GM21825 (cell line): ENCODE measurements around the gene CAMK2B.

Experiments
- ATAC-seq: cut with Tn5 transposase; IDR thresholded peaks from one replicate; pipeline ENCODE4 v1.9.1; 2021; ENCODE audit warnings: mild to moderate bottlenecking, moderate library complexity; ENCODE audit not compliant: unreplicated experiment

CAMK2B gene

DNA sequence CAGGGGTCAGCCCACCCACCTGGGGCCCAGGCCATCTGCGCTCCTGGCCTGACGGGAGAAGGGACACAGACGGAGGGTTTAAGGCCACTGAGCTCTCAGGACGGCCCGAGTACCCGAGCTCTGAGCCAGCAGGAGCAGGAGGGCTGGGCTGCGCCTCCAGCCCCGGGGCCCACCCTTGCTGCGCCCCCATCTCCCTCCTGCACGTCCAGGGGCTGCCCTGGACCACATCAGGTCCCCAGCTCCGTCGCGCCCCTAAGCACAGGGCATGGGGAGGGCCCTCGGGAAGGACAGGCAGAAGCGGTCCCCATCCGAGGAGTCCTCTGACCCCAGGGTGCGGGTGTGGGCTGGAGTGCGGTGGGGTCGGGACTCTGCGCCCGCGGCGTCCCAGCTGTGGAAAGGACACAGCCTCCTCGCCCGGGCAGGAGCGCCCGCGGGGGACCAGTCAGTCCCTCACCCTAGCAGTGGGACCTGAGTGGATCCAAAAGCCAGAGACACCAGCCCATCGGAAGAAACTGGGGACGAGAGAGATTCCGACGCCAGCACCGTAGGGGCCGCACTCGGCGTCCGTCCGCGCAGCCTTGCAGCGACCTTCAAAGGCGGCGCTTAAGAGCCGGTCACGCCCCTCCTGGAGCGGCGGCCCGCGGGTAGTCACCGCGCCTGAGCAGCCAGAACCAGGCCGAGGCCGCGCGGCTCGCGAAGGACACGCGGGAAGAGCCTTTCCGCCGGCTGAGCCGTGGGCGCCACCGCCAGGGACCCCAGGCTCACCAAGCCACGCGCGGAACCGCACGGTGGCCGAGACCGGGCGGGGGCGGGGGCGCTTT is 15.9 kb downstream of the CAMK2B start:
- no peak for ATAC-seq

DNA sequence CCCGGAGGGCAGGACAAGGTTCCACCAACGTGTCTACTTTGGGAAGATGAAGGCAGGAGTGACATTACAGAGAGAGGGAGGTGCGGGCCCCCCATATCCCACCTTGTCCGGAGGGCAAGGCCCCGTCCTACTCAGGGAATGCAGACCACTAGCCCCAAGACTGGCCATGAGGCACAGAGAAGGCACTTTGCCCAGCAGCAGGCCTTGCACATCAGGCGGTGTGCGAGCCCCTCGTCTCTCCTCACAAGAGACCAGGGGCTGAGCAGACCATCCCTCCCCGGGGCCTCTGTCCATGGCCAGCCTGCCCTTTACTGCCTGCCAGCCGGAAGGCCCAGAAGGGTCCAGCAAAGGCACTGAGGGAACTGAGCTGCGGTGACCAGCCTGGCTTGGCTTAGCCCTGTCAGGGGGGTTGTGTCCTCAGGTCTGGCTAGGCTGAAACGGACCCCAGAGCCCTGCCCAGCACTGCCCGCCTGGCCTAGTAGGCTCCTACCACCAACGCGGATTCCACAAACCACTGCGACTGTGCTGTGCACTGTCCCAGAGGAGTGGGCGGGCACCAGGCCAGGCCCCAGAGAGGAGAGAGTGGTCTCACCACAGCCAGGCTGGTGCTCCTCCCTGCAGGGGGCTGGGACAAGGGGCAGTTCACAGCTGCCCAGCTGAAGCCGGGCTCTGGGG is 16.7 kb downstream of the CAMK2B start:
- ATAC-seq, result no peak

DNA sequence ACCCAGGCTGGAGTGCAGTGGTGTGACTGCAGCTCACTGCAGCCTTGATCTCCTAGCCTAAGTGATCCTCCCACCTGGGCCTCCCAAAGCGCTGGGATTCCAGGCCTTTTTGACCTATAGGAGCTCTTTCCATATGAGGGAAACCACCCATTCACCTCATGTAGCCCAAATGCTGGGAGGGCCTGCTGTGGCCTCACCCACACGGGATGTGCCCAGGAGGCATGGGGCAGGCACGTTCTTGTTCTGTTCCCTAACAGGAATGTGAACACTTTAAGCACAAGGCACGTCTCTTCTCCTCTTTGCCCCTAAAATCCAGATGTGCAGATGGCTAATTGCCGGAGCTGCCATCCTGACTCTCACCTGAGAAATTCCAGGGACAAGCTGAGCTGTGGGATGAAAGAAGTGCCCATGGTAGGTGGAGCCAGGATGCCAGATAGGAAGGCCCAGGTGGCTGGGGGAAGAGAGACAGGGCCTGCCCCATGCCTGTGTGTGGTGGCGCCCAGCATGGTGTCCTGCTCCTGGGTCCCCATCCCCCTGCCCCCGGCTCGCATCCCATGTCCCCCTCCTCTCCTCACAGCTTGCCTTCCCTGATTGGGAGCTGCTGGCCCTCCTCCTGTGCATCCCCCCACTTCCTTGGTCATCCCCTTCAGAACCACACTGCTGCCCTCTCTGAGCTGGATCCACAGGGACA is 17.3 kb downstream of the CAMK2B start:
- ATAC-seq, result no peak

DNA sequence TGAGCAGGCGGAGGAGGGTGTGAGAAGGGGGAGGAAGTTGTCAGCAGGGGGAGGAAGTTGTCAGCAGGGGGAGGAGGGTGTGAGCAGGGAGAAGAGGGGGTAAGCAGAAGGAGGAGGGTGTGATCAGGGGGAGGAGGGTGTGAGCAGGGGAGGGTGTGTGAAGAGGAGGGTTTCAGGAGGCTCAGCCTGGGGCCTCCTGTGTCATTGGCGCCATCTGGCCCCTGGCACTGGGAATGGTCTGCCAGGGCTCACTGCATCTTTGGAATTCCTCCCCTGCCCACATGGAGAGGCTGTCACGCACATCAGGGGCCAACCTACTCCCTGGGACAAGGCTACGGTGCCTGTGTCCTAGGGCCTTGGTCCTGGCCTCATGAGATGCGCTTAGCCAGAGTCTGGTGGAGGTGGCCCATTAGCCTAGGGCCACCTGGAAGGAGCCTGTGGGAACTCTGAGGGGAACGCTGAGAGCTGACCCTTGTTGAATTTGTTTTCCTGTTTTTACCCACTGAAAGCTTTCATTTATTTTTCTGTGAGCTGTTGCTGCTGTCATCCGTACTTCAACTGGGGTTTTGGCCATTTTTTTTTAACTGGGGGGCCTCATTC is 18.0 kb downstream of the CAMK2B start:
- no peak for ATAC-seq

DNA sequence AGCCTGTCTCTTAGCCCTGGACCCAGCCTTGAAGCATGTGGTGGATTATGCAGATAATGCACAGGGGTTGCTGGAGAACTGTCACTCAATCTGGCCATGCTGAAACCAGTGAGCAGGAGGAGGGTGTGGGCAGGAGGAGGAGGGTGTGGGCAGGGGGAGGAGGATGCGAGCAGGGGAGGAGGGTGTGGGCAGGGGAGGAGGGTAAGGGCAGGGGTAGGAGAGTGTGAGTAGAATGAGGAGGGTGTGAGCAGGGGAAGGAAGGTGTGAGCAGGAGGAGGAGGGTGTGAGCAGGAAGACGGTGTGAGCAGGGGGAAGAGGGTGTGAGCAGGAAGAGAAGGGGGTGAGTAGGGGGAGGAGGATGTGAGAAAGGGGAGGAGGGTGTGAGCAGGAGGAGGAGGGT is 18.8 kb downstream of the CAMK2B start:
- no peak for ATAC-seq

DNA sequence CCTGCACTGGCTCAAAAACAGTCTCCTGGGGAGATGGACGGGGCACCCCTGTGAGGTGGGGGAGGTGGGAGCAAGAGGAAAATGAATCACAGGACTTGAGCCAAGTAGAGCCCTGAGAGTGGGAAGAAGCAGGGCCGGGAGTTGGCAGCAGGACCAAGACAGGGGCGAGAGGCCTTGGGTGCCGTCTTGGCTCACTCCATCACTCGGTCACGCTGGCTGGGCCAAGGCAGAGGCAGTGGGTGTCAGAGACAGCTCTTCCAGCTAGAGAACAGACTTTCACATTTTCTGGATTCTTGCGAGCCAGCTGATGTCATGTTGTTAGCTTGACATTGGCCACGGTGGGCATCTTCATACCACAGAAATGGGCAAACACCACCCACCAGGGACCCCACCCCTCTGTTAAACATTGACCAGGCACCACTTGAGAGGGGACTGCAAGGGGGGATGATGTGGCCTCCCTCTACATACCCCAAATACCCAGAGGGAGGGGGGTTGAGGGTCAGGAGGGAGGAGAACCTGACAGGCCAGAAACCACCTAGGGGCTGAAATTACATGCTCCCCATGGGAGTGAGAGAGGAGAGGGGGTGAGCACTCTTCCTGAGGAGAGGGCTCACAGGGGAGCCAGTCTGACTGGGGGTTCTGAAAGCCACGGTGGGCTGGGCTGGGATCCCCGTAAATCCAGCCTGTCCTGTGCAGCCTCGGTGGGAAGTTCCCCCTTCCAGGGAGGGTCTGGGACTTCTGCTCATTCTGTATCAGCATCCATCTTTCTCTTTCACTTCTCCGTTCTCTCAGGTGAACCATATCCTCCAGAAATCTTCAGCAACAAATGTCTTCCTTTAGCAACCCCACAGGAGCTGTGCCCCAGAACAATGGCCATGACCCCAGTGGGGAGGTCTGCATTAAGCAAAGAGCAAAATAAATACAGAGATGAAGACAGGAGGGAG is 19.6 kb downstream of the CAMK2B start:
- no peak for ATAC-seq

DNA sequence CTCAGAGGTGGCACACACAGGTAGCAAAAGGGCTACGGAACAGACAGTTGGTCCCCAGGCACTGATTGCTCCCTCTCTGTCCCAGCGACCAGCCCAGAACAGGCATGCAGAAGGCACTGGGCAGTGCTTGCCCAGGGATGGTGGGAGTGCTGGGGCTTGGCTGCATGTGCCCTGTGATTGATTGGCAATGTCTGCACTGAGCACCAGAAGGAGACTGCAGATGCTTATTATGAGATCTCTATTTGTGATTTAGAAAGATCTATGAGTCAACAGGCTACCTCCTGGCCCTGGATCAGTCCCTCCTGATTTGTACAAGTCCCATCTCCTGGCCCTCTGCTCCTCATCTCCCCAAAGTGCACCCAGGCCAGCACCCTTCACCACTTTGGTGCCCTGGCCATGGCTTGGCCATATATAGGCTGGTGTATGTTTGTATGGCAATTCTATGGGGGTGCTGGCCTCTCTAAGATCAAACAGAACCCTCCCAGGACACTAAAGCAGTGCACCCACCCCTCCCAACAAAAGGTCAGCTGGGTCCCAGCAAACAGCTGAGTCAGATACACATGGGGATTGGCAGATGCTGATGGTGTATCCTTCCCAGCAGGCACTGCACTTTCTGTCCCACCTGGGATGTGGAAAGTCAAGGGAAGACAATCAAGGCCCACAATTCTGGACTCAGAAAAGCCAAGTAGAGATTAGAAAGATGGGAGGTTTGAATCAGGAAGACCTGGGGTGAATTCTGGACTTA is 30.9 kb downstream of the CAMK2B start:
- no peak for ATAC-seq

DNA sequence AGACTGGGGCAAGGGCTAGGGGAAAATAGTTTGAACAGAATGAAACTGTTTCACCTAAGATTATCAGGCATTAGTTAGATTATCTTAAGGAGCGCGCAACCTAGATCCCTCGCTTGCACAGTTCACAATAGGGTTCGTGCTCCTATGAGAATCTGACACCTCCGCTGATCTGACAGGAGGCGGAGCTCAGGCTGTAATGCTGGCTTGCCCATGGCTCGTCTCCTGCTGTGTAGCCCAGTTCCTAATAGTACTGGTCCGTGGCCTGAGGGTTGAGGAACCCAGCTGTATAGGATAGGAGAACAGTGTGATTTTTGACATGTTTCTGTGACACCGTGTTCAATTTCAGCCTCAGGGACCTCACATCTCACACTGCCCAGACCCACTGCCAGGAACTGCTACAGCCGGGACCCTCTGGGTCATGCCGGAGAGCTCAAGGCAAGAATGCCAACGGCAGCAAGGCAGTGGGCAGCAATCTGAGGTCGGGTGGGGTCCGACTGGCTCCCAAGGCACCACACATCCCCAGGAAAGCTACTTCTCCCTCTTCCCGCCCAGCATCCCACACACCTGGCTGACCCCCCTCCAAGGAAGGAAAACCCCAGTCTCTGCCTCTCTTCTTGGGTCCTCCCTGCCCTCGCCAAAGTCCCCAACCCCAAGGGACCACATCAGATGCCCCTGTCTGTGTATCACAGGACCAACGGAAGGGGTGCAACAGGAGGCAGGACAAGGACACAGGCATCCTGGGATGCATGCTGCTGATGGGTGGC is 31.7 kb downstream of the CAMK2B start:
- no peak for ATAC-seq

DNA sequence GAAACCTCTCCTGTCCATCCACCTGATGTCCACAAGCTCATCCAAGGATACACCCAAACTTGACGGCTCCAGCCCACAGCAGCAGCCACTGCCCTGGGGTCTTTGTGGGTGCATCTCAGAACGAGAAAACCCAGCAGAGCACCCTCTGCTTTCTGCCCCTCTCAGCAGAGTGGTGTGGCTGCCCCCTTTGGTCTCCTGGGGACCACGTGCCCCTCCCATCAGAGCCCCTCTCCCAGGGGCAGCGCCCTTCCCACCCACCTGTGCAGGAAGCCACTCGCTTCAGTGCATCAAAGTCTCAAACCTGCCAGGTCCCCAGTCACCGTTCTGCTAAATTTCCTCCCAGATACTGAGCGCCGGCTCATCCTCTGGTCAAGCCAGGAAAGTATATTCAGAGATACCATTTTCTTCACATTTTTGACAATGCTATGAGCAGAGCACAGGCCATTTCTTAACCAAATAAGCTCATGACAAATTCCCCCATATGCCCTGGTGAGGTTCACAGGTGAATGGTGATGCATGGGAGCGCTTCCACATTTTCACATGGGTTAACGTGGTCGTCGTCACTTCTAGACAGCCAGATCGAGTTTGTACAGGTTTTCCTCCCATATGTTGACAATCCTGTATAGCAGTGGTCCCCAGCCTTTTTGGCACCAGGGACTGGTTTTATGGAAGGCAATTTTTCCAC is 32.4 kb downstream of the CAMK2B start:
- ATAC-seq, result no peak

DNA sequence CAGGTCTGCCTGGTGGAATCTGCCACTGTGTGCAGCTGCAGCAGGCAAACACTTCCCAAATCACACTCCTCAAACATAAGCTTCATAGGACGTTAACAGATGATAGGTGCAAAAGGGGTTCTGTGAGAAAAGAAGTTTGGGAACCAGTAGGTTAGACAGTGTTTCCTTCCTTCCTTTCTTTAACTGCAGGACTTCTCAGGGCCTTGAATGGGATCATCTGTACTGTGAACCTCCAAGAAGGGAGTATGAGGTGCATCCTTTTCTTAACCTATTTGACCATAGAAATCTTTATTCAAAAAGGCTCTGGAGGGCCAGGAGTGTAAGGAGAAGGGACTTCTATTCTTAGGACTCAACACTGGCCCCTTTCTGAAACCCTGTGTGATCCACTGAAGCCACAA is 33.0 kb downstream of the CAMK2B start:
- no peak for ATAC-seq

DNA sequence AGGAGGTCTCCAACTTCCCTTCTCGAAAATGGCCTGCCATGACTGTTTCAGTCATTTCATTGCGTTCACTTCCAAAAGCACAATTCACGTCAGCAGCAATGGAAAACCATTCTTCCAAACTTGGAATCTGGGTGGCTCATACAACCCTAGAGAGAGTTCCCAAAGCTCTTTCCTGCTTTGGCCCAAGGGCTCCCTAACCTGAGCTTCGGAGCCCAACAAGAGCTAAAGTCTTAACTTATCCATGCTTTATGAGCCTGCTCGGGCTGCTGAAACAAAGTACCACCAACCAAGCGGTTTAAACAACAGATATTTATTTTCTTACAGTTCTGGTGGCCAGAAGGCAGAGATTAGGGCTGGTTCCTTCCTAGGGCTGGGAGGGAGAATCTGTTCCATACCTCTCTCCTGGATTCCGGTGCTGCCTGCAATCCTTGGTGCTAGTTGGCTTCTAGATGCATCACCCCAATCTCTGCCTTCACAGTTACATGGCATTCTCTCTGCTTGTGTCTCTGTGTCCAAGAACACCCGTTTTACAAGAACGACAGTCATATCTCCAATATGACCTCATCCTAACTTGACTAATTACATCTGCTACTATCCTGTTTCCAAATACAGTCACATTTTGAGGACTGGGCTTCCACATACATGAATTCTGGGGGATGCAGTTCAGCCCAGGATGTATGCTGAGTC is 33.5 kb downstream of the CAMK2B start:
- ATAC-seq, result no peak

DNA sequence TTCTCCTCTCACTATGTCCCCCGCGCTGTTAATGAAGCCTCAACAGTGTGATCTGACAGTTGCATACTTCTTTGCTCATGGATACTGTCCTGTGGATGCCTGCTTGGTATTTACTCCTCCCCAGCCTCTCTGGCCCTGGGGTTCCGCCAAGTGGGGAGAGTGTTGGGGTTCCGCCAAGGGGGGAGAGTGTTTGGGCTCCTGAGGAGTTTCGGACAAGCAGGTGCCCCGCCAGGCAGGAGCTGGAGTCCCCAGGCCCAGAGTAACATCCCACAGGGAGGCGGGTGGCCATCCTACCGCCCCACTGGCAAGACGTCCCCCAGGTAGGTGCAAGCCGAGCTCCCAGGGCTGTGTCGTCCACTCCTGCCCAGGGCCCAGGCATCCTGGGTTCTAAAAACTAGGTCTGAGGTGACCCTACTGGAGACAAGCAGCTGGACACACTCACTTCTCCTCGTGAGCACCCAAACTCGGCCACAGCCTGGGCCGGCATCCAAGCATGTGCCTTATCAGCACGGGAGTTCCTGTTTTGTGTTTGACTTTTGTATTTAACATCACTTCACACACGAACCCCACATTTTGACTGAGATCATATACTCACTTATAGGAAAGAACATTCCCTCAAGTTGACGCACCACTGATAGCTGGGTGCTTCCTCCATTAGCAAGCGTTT is 34.2 kb downstream of the CAMK2B start:
- ATAC-seq, result no peak

DNA sequence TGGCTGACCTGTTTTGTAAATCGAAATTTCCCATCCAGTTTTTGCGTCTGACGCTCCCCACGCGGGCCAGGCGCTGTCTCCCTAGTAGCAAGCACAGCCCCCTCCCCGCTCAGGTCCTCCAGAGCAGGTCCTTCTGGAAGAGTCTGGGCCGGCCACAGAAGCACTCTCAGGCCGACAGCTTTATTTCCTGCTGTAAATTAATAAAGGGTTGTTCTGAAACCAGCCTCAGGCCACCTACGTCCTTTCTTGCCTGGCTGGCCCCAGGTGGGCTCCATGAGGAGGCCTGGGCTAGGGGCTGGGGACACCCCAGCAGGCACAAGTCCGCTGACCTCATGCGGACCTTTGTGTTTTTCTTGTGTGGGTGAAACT is 35.2 kb downstream of the CAMK2B start:
- no peak for ATAC-seq

DNA sequence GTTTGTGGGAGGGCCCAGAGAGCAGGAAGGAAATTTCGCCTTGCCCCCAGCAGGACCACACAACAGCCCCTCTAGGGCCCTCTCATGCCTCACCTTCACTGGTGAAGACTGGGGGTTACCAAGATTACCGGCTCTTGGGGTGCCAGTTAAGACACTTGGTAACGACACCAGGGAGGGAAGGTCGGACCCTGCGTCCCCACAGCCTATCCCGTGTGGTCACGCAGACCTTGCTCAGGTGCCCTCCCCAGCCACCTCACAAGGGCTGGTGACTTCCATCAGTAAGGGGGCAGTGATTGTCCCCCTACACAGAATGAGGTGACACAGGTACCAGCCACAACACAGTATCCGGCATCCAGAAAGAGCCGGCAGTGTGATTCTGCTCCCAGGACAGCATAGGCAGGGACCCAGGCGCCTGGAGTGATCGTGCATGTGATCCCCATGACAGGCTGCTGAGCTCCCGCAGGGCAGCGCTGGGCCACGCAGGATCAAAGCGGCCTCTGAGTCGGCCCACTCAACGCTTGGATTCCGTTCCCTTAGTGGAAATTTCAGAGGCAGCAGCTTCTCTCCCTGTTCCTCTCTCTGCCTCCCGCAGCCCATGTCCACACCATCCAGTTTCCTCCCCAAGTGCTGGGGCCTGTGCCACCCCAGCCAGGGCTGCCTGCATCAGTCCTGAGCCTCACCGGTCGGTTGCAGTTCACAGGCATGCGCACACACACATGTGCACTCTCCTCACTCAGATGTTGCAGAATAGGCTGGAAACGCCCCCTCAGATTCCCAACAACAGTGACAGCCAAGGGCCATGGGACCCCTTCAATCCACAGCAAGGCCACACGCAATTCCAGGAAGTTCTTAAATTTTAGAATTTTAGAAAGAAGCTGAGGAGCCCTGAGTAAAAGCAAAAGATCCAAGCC is 35.8 kb downstream of the CAMK2B start:
- no peak for ATAC-seq

DNA sequence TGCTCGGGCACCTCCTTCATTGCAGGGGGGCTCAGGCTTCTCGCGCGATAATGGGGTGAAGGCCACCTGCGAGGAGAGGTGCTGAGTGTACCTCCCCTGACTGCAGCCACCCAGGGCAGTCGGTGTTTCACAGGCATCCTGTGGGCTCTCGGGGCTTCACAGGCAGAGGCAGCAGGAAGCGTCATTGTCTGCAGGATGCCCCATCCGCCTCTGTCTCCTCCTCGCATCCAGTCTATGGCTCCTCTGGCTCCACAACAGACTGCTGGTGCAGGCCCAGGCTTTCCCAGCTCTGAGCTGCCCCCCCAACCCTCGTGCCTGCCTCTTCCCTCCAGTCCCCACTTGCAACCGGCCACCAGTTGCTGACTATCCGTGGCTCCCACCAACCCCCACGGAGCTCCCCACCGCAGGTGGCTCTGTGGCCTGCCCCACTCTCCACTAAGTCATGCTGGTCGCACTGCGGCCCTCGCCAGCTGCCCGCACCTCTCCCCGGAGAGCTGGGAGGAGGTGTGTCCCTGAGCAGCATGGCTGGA is 36.5 kb downstream of the CAMK2B start:
- ATAC-seq, result no peak

DNA sequence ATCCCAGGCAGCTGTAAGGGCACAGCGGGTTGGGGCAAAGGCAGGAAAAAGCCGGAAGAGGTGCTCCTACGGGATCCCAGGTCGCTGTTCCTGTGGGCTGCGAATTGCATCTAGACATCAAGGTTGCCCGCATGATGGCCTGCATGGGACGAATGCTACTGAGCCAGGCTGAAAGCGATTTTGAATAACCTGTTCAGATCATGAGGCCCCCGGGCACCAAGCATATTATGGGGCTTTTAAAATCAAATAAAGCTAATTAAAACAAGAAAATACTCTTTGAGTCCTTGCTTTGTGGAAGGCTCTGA is 37.1 kb downstream of the CAMK2B start:
- ATAC-seq, result no peak
